Stimulated activated CD4-positive, alpha-beta T cell treated with anti-CD3 and anti-CD28 coated beads, Interleukin-12 subunit alpha, Interleukin-12 subunit beta, amount 100 ng/mL, for 48 hours (primary cell): Measurements from ENCODE around the gene WTAP.
"Not testable (repeated sequence)": the region's sequence is repeated elsewhere in the genome, so short reads cannot be mapped to it uniquely, and the experiment has no call there.

Source experiments
- DNase-seq, 3 donors: peaks; one replicate each; pipeline ENCODE4 v3.0.0-alpha.2; 2020; ENCODE audit warnings: low read depth in 2 of 3, low spot score in 1 of 3

Gene WTAP

GRCh38 chr6:159693128-159693893 lies 34.0 kb upstream of the WTAP start, which contains the start of gene SOD2:
Gene SOD2, minus strand, starts transcription at chr6:159693241. Its CDS starts 74 bp downstream, at chr6:159693167.
- DNase-seq, result peak; percentile 66 to 80 (median 71)

GRCh38 chr6:159693894-159694545 lies 33.3 kb upstream of the WTAP start:
- DNase-seq, result no peak

- no peak for DNase-seq
Observed at GRCh38 chr6:159695984-159696383, 31.3 kb upstream of the WTAP start.

- no peak for DNase-seq
Observed at GRCh38 chr6:159700970-159701369, 26.3 kb upstream of the WTAP start.

GRCh38 chr6:159701413-159701999 lies 25.8 kb upstream of the WTAP start:
- DNase-seq, result no peak

- not testable (repeated sequence) for DNase-seq
Observed at GRCh38 chr6:159710603-159711002, 16.7 kb upstream of the WTAP start.

GRCh38 chr6:159712389-159712788 lies 14.9 kb upstream of the WTAP start:
- not testable (repeated sequence) for DNase-seq

- no peak for DNase-seq
Observed at GRCh38 chr6:159713984-159714383, 13.3 kb upstream of the WTAP start.

GRCh38 chr6:159714404-159714803 lies 12.9 kb upstream of the WTAP start:
- DNase-seq, result no peak

- DNase-seq, result no peak
Observed at GRCh38 chr6:159715166-159715565, 12.1 kb upstream of the WTAP start.

- no peak for DNase-seq
Observed at GRCh38 chr6:159715605-159716004, 11.7 kb upstream of the WTAP start.

GRCh38 chr6:159716247-159717096 lies 10.8 kb upstream of the WTAP start:
- no peak for DNase-seq

- no peak for DNase-seq
Observed at GRCh38 chr6:159718634-159719033, 8.7 kb upstream of the WTAP start.

- no peak for DNase-seq
Observed at GRCh38 chr6:159719287-159719686, 8.0 kb upstream of the WTAP start.

GRCh38 chr6:159720708-159721107 lies 6.6 kb upstream of the WTAP start:
- no peak for DNase-seq

GRCh38 chr6:159721981-159722380 lies 5.3 kb upstream of the WTAP start:
- not testable (repeated sequence) for DNase-seq

GRCh38 chr6:159722655-159723054 lies 4.7 kb upstream of the WTAP start:
- DNase-seq, result no peak

- DNase-seq, result no peak
Observed at GRCh38 chr6:159723259-159723658, 4.0 kb upstream of the WTAP start.

GRCh38 chr6:159724778-159725177 lies 2.5 kb upstream of the WTAP start:
- DNase-seq, result no peak

GRCh38 chr6:159725208-159725607 lies 2.1 kb upstream of the WTAP start:
- not testable (repeated sequence) for DNase-seq

- DNase-seq, result no peak
Observed at GRCh38 chr6:159726255-159726917, 920 bp upstream of the WTAP start.
